ENCODE measurements around the gene BRIX1. TPM values are rescaled to one million over a fixed set of nuclear protein-coding genes. Genes with fewer than 3 reads are reported as not detected.
"Not testable (repeated sequence)": the region's sequence is repeated elsewhere in the genome, so short reads cannot be mapped to it uniquely, and the experiment has no call there.

BRIX1 gene
- total RNA-seq, 2 donors from 2014 or later: 20.6 to 24.4 TPM

DNA sequence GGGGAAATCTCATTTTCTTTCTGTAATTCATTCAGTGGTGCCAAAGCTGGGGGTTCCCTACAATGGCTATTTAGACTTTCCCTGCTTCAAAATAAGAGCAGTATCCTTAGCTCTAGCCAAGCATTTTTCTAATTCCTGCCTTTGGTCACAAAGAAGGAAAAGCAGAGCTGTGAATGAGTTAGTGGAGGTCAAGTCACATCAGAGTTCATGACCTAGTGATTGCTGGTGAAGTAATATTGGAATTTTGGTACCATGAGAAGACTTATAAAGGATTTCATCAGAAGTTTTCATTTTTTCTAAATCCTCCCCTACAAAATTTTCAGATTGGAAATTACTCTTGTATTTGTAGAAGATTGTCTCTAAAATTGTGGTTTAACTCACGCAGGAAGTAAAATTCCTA is 41.8 kb downstream of the BRIX1 start:
- no peak for DNase-seq
- H3K27ac Mint-ChIP-seq: no peak overlapping the region
- no peak for ATAC-seq
- H3K4me1 Mint-ChIP-seq: peaks cover 5% of the 10 kb centered on the region
- H3K36me3 Mint-ChIP-seq (ENCODE audit: low read depth): peaks cover 2% of the 10 kb centered on the region
- no peaks in the 10 kb centered on the region for H3K27me3 Mint-ChIP-seq
- H3K4me3 Mint-ChIP-seq: no peak overlapping the region
- H3K9me3 ChIP-seq (ENCODE audit: control insufficient read depth, low read length, poor library complexity, severe bottlenecking): no peaks in the 10 kb centered on the region

DNA sequence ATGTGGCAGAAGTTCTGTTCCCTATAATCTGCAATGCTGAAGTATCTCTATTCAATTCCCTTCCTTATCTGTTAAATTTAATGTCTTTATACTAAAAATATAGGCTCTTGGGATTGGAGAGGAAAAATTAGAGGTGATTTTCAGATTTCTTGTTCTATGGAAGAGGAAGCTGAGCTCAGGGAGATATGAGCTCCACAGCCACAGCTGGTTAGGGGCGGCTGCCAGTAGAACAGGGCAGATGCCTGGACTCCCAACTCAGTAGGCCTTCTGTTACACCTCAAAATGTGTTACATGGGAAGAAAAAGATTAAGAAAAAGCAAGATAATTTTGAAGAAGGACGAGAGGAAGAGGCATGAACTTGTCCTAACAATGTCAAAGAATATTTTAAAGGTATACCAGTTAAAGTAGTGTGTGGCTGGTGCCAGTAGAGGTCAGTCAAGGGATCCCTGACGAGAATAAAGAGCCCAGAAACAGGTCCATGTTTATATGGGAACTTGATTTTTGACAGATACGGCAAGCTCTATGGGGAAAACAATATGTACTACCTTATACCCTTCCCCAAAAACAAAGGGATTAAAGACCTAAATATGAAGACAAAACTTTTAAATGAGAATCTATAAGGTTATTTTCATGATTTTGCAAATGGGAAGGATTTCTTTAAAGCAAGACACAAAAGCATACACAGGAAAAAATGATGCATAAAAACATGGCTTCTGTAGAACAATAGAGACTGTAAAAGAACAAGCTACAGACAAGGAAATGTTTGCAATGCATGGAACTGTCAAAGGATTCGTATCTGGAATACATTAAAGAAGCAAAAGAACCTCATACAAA is 42.6 kb downstream of the BRIX1 start:
- H3K27me3 Mint-ChIP-seq: no peaks in the 10 kb centered on the region
- DNase-seq (no peak), ATAC-seq (peak; percentile 68)
- no peaks in the 10 kb centered on the region for H3K9me3 ChIP-seq (ENCODE audit: control insufficient read depth, low read length, poor library complexity, severe bottlenecking)
- H3K4me3 Mint-ChIP-seq: no peak overlapping the region
- peaks cover 5% of the 10 kb centered on the region for H3K4me1 Mint-ChIP-seq
- peaks cover 2% of the 10 kb centered on the region for H3K36me3 Mint-ChIP-seq (ENCODE audit: low read depth)
- no peak overlapping the region for H3K27ac Mint-ChIP-seq

- Mint-ChIP-seq H3K27ac (peak overlapping the region; percentile 62), H3K4me3 (no peak overlapping the region), H3K36me3 (ENCODE audit: low read depth) (peaks cover 2% of the 10 kb centered on the region), H3K4me1 (peaks cover 5% of the 10 kb centered on the region), H3K27me3 (no peaks in the 10 kb centered on the region)
- ATAC-seq (no peak), DNase-seq (no peak)
- no peaks in the 10 kb centered on the region for H3K9me3 ChIP-seq (ENCODE audit: control insufficient read depth, low read length, poor library complexity, severe bottlenecking)
Measured at GRCh38 chr5:34959323-34959722, 43.8 kb downstream of the BRIX1 start.

DNA sequence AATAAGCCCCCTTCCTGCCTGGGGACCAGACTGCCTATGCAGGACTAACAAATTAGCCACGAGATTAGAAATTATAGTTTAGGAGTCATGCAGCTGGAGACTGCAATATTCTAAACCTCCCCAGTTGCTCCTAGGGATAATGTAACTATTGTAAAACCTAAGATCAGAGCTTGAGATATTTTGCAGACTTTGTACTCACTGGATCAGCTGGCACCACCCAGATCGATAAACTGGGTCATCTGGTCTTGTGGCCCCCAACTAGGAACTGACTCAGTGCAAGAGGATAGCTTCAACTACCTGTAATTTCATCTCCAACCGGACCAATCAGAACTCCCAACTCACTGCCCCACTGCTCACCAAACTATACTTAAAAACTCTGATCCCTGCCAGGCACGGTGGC is 52.0 kb downstream of the BRIX1 start:
- no peak overlapping the region for H3K4me3 Mint-ChIP-seq
- H3K27me3 Mint-ChIP-seq: no peaks in the 10 kb centered on the region
- H3K4me1 Mint-ChIP-seq: no peaks in the 10 kb centered on the region
- ATAC-seq (no peak), DNase-seq (no peak)
- H3K27ac Mint-ChIP-seq: no peak overlapping the region
- H3K36me3 Mint-ChIP-seq (ENCODE audit: low read depth): no peaks in the 10 kb centered on the region
- no peaks in the 10 kb centered on the region for H3K9me3 ChIP-seq (ENCODE audit: control insufficient read depth, low read length, poor library complexity, severe bottlenecking)

GRCh38 chr5:34968258-34968657 is 52.7 kb downstream of the BRIX1 start:
- Mint-ChIP-seq H3K27me3 (no peaks in the 10 kb centered on the region), H3K27ac (no peak overlapping the region), H3K36me3 (ENCODE audit: low read depth) (no peaks in the 10 kb centered on the region), H3K4me1 (no peaks in the 10 kb centered on the region), H3K4me3 (no peak overlapping the region)
- H3K9me3 ChIP-seq (ENCODE audit: control insufficient read depth, low read length, poor library complexity, severe bottlenecking): no peaks in the 10 kb centered on the region
- ATAC-seq: no peak
- no peak for DNase-seq

GRCh38 chr5:34970552-34970951 is 55.0 kb downstream of the BRIX1 start:
- DNase-seq (no peak), ATAC-seq (no peak)
- Mint-ChIP-seq H3K27ac (no peak overlapping the region), H3K36me3 (ENCODE audit: low read depth) (no peaks in the 10 kb centered on the region), H3K4me3 (no peak overlapping the region), H3K4me1 (no peaks in the 10 kb centered on the region), H3K27me3 (no peaks in the 10 kb centered on the region)
- H3K9me3 ChIP-seq (ENCODE audit: control insufficient read depth, low read length, poor library complexity, severe bottlenecking): no peaks in the 10 kb centered on the region

- not testable (repeated sequence) for ATAC-seq; H3K36me3 Mint-ChIP-seq (ENCODE audit: low read depth); H3K27ac Mint-ChIP-seq; H3K9me3 ChIP-seq (ENCODE audit: control insufficient read depth, low read length, poor library complexity, severe bottlenecking); DNase-seq; H3K27me3 Mint-ChIP-seq; H3K4me3 Mint-ChIP-seq; H3K4me1 Mint-ChIP-seq
Measured at GRCh38 chr5:34971655-34972054, 56.1 kb downstream of the BRIX1 start.

Other genes with a start within 250 kb of the BRIX1 start
- gene TTC23L, start 76.5 kb upstream of the BRIX1 start, total RNA-seq: under 1 TPM; 0.42 to 0.96 TPM
- 10 to 100 TPM; 25.4 to 32.4 TPM for gene RAD1, start 207 bp upstream of the BRIX1 start, total RNA-seq
- gene DNAJC21, start 13.8 kb downstream of the BRIX1 start, total RNA-seq: 10 to 100 TPM; 54.0 to 54.3 TPM
- not detected for gene AGXT2, start 132.2 kb downstream of the BRIX1 start, total RNA-seq